ENCODE measurements around the gene CAP1.

- TF ChIP-seq CTCF (IDR thresholded peaks at IDR 0.05), result no peak
- no peak for TF ChIP-seq POLR2A (IDR thresholded peaks at IDR 0.05)
These were observed 41.3 kb downstream of the CAP1 start for GRCh38 chr1:40081871-40082270.

Data from testis (tissue), 2 donors.